AG09319 (cell line): ENCODE measurements around the gene TDRD1.

Experiments
- DNase-seq: peaks from one replicate; pipeline ENCODE4 v3.0.0-alpha.2; 2010; ENCODE audit warnings: low read depth; ENCODE audit errors: extremely low read depth
- TF ChIP-seq, protein P1 (sequence below): IDR thresholded peaks from 2 replicates; pipeline ENCODE4 v1.5.1; 2011; ENCODE audit warnings: low read depth, mild to moderate bottlenecking, inconsistent platforms, low read length, moderate library complexity

The TDRD1 gene

GRCh38 chr10:114260366-114260765, 81.2 kb downstream of the TDRD1 start:
- TF ChIP-seq, protein P1, sequence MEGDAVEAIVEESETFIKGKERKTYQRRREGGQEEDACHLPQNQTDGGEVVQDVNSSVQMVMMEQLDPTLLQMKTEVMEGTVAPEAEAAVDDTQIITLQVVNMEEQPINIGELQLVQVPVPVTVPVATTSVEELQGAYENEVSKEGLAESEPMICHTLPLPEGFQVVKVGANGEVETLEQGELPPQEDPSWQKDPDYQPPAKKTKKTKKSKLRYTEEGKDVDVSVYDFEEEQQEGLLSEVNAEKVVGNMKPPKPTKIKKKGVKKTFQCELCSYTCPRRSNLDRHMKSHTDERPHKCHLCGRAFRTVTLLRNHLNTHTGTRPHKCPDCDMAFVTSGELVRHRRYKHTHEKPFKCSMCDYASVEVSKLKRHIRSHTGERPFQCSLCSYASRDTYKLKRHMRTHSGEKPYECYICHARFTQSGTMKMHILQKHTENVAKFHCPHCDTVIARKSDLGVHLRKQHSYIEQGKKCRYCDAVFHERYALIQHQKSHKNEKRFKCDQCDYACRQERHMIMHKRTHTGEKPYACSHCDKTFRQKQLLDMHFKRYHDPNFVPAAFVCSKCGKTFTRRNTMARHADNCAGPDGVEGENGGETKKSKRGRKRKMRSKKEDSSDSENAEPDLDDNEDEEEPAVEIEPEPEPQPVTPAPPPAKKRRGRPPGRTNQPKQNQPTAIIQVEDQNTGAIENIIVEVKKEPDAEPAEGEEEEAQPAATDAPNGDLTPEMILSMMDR: no peak
- DNase-seq: no peak

- TF ChIP-seq, protein P1: no peak
- peak; percentile 16 for DNase-seq
These were observed 81.9 kb downstream of the TDRD1 start for GRCh38 chr10:114261076-114261475.

- TF ChIP-seq, protein P1: no peak
- no peak for DNase-seq
These were observed 83.3 kb downstream of the TDRD1 start for GRCh38 chr10:114262496-114262895.

DNA sequence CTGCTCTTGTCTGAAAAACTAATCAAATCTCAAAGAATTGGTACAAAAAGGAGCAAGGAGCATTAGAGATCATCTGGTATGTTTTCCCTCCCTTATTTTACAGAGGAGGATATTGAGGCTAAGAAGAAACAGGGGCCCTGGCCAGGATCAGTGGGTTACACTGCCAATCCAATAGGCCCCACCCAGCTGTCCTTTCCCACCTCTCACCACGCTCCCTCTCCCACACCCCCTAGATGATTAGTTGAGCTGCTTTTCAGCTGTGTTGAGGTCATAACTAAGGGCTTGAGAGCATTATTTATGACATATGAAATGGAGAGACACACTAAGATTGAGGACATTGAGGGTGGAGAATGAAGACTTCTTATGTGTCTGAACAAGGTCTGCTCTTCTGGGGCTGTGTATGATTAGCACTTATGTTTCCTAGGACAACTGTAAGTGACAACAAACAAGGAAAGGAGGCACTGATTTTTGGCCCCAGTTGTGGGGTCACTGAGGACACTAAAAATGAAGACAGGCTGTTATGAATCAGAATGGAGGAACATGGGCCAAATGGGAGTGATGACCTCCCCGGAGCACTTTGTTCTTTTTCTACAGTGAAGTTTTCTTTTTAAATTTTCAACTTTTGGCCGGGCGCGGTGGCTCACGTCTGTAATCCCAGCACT, 86.4 kb downstream of the TDRD1 start:
- DNase-seq: no peak
- TF ChIP-seq, protein P1: no peak

DNA sequence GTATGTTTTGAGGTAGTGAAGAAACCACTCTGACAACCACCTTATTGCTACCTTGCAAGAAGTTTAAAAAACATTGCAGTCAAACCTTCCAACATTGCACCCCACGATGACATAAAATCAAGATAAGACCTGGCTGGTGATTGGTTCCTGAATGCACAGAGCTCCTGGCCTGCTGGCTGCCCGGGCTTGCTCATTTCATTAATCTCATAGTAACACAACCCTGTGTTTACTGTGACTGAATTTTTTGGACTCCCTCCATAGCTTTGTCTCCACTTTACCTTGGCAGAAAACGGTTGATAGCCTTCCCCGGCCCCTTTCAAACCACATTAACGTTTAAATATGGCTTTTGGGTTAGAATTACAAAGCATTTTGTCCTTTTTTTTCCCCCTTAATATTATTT, 87.4 kb downstream of the TDRD1 start:
- peak; percentile 15 for DNase-seq
- TF ChIP-seq, protein P1: no peak

DNA sequence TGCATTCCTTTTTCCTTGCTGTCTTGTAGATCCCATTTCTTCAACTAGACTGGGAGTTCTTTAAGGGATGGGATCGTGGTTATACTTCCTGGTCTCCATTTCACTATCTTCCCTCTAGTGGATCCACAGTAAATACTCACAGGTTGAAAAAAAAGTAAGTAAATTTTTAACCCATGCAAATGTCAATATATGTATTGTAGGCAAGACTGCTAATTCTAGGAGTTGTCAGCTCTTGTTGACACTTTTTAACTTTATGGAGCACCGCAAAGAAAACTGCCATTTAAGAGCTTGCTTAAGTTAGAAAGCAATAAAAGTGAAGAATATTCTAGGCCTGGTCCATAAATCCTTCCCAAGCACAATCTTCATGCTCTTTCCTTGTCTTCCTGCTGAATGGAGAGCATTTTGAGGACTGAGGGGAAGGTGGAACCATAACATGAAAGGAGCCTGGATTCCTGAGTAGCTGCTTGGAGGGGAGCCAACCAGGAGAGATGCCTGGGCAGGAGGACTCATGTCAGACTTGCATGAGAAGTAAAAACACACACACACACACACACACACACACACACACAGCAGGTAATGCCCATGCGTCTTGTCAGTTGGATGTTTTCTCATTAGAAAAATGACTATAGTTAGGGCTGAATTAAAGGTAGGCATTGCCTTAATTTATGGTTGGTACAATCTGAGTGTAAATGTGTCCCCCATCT, 92.1 kb downstream of the TDRD1 start:
- DNase-seq: no peak
- TF ChIP-seq, protein P1: no peak

- TF ChIP-seq, protein P1: no peak
- DNase-seq: peak; percentile 62
These were observed 92.6 kb downstream of the TDRD1 start for GRCh38 chr10:114271779-114272167.
